GM23338 (cell line): ENCODE results near the gene CABLES2. TPM values are rescaled to one million over a fixed set of nuclear protein-coding genes. Genes with fewer than 3 reads are reported as not detected.

Experiments
- ATAC-seq: fragments of 200-7000 bp; cut with Tn5 transposase; 3 replicates; pipeline ENCODE4 v1.9.1; 2020
- DNase-seq: peaks from one replicate; pipeline ENCODE4 v3.0.0-alpha.2; 2015; ENCODE audit warnings: low spot score
- H2AFZ ChIP-seq: fragments of 200-600 bp; sonication (generic); 2 replicates; pipeline ENCODE4 v1.8.0; 2016; ENCODE audit warnings: antibody characterized with exemption, mild to moderate bottlenecking, moderate library complexity
- H3F3A ChIP-seq: fragments of 200-600 bp; sonication (generic); replicated peaks from 2 replicates; pipeline ENCODE4 v1.8.0; 2017; ENCODE audit warnings: antibody characterized with exemption, mixed run types, low read depth
- H3K27ac ChIP-seq: fragments of 200-600 bp; sonication (generic); 2 replicates; pipeline ENCODE4 v1.6.1; 2016; ENCODE audit warnings: low read depth
- H3K27me3 ChIP-seq: fragments of 200-600 bp; sonication (generic); 2 replicates; pipeline ENCODE4 v1.8.0; 2016; ENCODE audit warnings: mild to moderate bottlenecking, mixed run types, moderate library complexity; ENCODE audit not compliant: insufficient read depth
- H3K36me3 ChIP-seq: fragments of 200-600 bp; sonication (generic); 2 replicates; pipeline ENCODE4 v1.8.0; 2016; ENCODE audit warnings: mild to moderate bottlenecking; ENCODE audit not compliant: insufficient read depth
- H3K4me1 ChIP-seq: fragments of 200-600 bp; sonication (generic); 2 replicates; pipeline ENCODE4 v1.8.0; 2016; ENCODE audit warnings: mild to moderate bottlenecking, moderate library complexity; ENCODE audit not compliant: insufficient read depth
- H3K4me2 ChIP-seq: fragments of 200-600 bp; sonication (generic); 2 replicates; pipeline ENCODE4 v1.7.1; 2017; ENCODE audit warnings: mixed run types
- H3K4me3 ChIP-seq: fragments of 200-600 bp; sonication (generic); 2 replicates; pipeline ENCODE4 v1.6.1; 2016; ENCODE audit warnings: mixed run types
- H3K79me2 ChIP-seq: fragments of 200-600 bp; sonication (generic); replicated peaks from 2 replicates; pipeline ENCODE4 v1.8.0; 2017; ENCODE audit warnings: mild to moderate bottlenecking; ENCODE audit not compliant: insufficient read depth
- H3K9me2 ChIP-seq: fragments of 200-600 bp; sonication (generic); 2 replicates; pipeline ENCODE4 v1.8.0; 2017; ENCODE audit not compliant: insufficient read depth
- H4K20me1 ChIP-seq: fragments of 200-600 bp; sonication (generic); replicated peaks from 2 replicates; pipeline ENCODE4 v1.8.0; 2017; ENCODE audit warnings: mild to moderate bottlenecking; ENCODE audit not compliant: insufficient read depth
- H3K27ac Mint-ChIP-seq: 2 replicates; pipeline ENCODE4 v1.8.0; 2020; ENCODE audit warnings: inconsistent platforms, mild to moderate bottlenecking, moderate library complexity, mixed read lengths
- H3K27me3 Mint-ChIP-seq: 3 replicates; pipeline ENCODE4 v1.8.0; 2022; ENCODE audit warnings: low read depth, mild to moderate bottlenecking, moderate library complexity, mixed read lengths, inconsistent platforms; ENCODE audit not compliant: insufficient read depth, poor library complexity
- H3K36me3 Mint-ChIP-seq: 3 replicates; pipeline ENCODE4 v1.8.0; 2021; ENCODE audit warnings: low read depth, mild to moderate bottlenecking, inconsistent platforms, moderate library complexity, mixed read lengths
- H3K4me1 Mint-ChIP-seq: 3 replicates; pipeline ENCODE4 v1.8.0; 2020; ENCODE audit warnings: mild to moderate bottlenecking, inconsistent platforms, mixed read lengths
- H3K4me3 Mint-ChIP-seq: 3 replicates; pipeline ENCODE4 v1.8.0; 2021; ENCODE audit warnings: moderate library complexity, mild to moderate bottlenecking, inconsistent platforms, mixed read lengths
- H3K9me3 Mint-ChIP-seq: 3 replicates; pipeline ENCODE4 v1.8.0; 2020; ENCODE audit warnings: moderate library complexity, mild to moderate bottlenecking, inconsistent platforms, mixed read lengths
- CREB1 ChIP-seq: fragments of 250-450 bp; sonication (Bioruptor Pico); IDR thresholded peaks from 2 replicates; pipeline ENCODE4 v1.5.0; 2020; ENCODE audit warnings: low read depth, mild to moderate bottlenecking, moderate library complexity
- EZH2 ChIP-seq: fragments of 200-600 bp; sonication (generic); IDR thresholded peaks from one replicate; pipeline ENCODE4 v1.8.0; 2017; ENCODE audit warnings: antibody characterized with exemption, mild to moderate bottlenecking, low read depth; ENCODE audit not compliant: unreplicated experiment
- EZH2phosphoT487 ChIP-seq: fragments of 200-600 bp; sonication (generic); IDR thresholded peaks from one replicate; pipeline ENCODE4 v1.8.1; 2018; ENCODE audit warnings: antibody characterized with exemption; ENCODE audit not compliant: unreplicated experiment
- JUNB ChIP-seq: IDR thresholded peaks from one replicate; pipeline ENCODE4 v1.6.1; 2016; ENCODE audit warnings: antibody characterized with exemption; ENCODE audit not compliant: unreplicated experiment
- NANOG ChIP-seq: IDR thresholded peaks from 2 replicates; pipeline ENCODE4 v1.6.1; 2016; ENCODE audit warnings: antibody characterized with exemption, borderline replicate concordance
- POLR2AphosphoS5 ChIP-seq: IDR thresholded peaks from 2 replicates; pipeline ENCODE4 v1.6.1; 2016; ENCODE audit warnings: antibody characterized with exemption, low read depth
- STAT1 ChIP-seq: IDR thresholded peaks from one replicate; pipeline ENCODE4 v1.6.1; 2016; ENCODE audit warnings: antibody characterized with exemption; ENCODE audit not compliant: unreplicated experiment
- ZNF114 ChIP-seq: fragments of 250-450 bp; sonication (Bioruptor Pico); IDR thresholded peaks from 2 replicates; pipeline ENCODE4 v1.5.0; 2020; ENCODE audit warnings: mild to moderate bottlenecking, moderate library complexity
- ZNF331 ChIP-seq: fragments of 250-450 bp; sonication (Bioruptor Pico); IDR thresholded peaks from 2 replicates; pipeline ENCODE4 v1.5.0; 2020; ENCODE audit warnings: low read depth, mild to moderate bottlenecking, moderate library complexity
- polyA plus RNA-seq: library from polyadenylated mRNA; unstranded; fragments of >200 nt; fragmentation: Nextera tagmentation; extraction: Ambion mirVana; gene quantifications from 2 replicates; pipeline ENCODE4 v1.2.1, GENCODE V29; 2016
- total RNA-seq: library from RNA; depleted of rRNA; stranded (reverse); fragments of >200 nt; shearing (Covaris generic); gene quantifications from 2 replicates; pipeline ENCODE4 v1.2.3, GENCODE V29; 2014
- TF ChIP-seq, protein P1 (sequence below), 2 experiments: fragments of 200-600 bp in 1 of 2; sonication (generic) in 1 of 2; conservative IDR thresholded peaks; 2 replicates each; pipeline versions ENCODE4 v1.5.1 to v1.6.1; 2016 to 2017; ENCODE audit warnings: antibody characterized with exemption in 2 of 2, low read depth in 2 of 2, mild to moderate bottlenecking in 2 of 2, moderate library complexity in 1 of 2
- TF ChIP-seq, protein P2 (sequence below): IDR thresholded peaks from one replicate; pipeline ENCODE4 v1.6.1; 2018; ENCODE audit warnings: antibody characterized with exemption; ENCODE audit not compliant: unreplicated experiment

The CABLES2 gene
- total and polyA plus RNA-seq, 2 experiments from 2014 or later, result 4.3 to 12.7 TPM

DNA sequence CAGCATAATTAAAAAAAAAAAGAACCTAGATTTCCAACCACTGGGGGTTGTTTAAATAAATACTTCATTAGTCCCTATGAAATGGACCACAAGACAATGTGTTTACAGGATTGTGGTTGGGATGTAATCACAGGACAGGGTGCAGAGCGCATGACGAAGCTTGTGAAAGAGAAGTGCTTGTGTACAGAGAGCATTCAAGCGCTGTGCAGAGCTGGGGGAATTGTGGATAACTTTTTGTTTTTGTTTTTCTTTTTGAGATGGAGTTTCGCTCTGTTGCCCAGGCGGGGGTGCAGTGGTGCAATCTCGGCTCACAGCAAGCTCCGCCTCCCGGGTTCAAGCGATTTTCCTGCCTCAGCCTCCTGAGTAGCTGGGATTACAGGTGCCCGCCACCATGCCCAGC lies 62.3 kb downstream of the CABLES2 start:
- Histone ChIP-seq H4K20me1 (no peaks in the 10 kb centered on the region; the same call in 1 of the 2 replicates), H3K4me2 (no peak overlapping the region), H3K36me3 (peaks cover 45% of the 10 kb centered on the region), H3K4me1 (no peaks in the 10 kb centered on the region), H3K9me2 (no peaks in the 10 kb centered on the region), H3K27me3 (no peaks in the 10 kb centered on the region), H3F3A (peaks cover 22% of the 10 kb centered on the region), H3K79me2 (peaks cover 13% of the 10 kb centered on the region; the same call in 1 of the 2 replicates), H2AFZ (no peak overlapping the region), H3K4me3 (no peak overlapping the region), H3K27ac (no peak overlapping the region)
- ATAC-seq (no peak), DNase-seq (no peak)
- H3K27ac Mint-ChIP-seq, result no peak overlapping the region
- H3K9me3 Mint-ChIP-seq, result peaks cover 20% of the 10 kb centered on the region
- TF ChIP-seq, protein P1, sequence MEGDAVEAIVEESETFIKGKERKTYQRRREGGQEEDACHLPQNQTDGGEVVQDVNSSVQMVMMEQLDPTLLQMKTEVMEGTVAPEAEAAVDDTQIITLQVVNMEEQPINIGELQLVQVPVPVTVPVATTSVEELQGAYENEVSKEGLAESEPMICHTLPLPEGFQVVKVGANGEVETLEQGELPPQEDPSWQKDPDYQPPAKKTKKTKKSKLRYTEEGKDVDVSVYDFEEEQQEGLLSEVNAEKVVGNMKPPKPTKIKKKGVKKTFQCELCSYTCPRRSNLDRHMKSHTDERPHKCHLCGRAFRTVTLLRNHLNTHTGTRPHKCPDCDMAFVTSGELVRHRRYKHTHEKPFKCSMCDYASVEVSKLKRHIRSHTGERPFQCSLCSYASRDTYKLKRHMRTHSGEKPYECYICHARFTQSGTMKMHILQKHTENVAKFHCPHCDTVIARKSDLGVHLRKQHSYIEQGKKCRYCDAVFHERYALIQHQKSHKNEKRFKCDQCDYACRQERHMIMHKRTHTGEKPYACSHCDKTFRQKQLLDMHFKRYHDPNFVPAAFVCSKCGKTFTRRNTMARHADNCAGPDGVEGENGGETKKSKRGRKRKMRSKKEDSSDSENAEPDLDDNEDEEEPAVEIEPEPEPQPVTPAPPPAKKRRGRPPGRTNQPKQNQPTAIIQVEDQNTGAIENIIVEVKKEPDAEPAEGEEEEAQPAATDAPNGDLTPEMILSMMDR (conservative IDR thresholded peaks at IDR 0.05; ENCODE audit: low read depth in 2 of 2), result 0 out of 4 replicates have a peak, but pooled peaks of 1 of the 2 experiments have one; percentile 8
- no peak for TF ChIP-seq POLR2AphosphoS5
- H3K4me1 Mint-ChIP-seq, result peaks cover 5% of the 10 kb centered on the region; the same call in 2 of the 3 replicates
- H3K36me3 Mint-ChIP-seq, result peaks cover 80% of the 10 kb centered on the region
- no peak overlapping the region; the same call in 2 of the 3 replicates for H3K4me3 Mint-ChIP-seq
- peaks cover 12% of the 10 kb centered on the region for H3K27me3 Mint-ChIP-seq

DNA sequence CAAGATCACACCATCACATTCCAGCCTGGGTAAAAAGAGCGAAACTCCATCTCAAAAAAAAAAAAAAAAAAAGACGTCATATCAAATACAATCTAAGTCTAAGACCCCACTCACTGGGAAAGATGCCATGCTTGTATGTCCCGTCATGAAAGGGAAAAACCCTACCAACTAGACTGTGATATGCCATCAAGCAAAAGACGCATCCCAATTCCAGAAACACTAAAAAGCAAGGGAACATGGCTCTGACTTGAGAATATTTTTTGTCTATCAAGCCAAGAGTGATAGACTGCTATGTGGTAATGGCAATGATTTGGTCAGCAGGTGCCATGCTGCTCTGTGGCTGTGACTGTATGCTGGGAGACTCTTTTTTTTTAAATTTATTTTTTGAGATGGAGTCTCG lies 63.0 kb downstream of the CABLES2 start:
- Histone ChIP-seq H4K20me1 (no peaks in the 10 kb centered on the region; the same call in 1 of the 2 replicates), H3K27ac (no peak overlapping the region), H3K4me2 (no peak overlapping the region), H2AFZ (no peak overlapping the region), H3K36me3 (peaks cover 46% of the 10 kb centered on the region), H3K4me3 (no peak overlapping the region), H3F3A (peaks cover 22% of the 10 kb centered on the region; the same call in 1 of the 2 replicates), H3K4me1 (no peaks in the 10 kb centered on the region), H3K27me3 (no peaks in the 10 kb centered on the region), H3K79me2 (peaks cover 16% of the 10 kb centered on the region; the same call in 1 of the 2 replicates), H3K9me2 (no peaks in the 10 kb centered on the region)
- Mint-ChIP-seq H3K27me3 (peaks cover 9% of the 10 kb centered on the region), H3K27ac (no peak overlapping the region), H3K9me3 (peaks cover 14% of the 10 kb centered on the region), H3K4me1 (peaks cover 2% of the 10 kb centered on the region; the same call in 1 of the 3 replicates), H3K4me3 (no peak overlapping the region), H3K36me3 (peaks cover 79% of the 10 kb centered on the region)
- DNase-seq, result no peak
- ATAC-seq, result no peak
- TF ChIP-seq POLR2AphosphoS5, result no peak
- no peak for TF ChIP-seq CREB1 (CRISPR knock-in tag)

DNA sequence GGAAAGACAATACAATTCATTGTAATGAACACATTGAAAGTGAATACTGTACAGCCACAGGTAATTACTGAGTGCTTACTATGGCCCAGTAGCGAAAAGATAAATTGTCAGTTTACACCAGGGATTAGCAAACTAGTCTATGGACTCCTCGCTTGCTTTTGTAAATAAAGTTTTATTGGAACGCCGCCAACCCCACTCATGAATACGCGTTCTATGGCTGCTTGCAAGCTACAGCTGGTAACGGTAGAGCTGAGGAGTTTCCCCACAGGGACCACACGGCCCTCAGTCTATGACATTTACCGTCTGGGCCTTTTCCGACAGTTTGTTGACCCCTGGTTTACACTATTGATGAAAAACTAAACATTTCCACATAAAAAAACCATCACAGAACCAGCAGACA lies 64.2 kb downstream of the CABLES2 start:
- Histone ChIP-seq H3K27ac (peak overlapping the region; percentile 69; the same call in 1 of the 2 replicates), H3F3A (peaks cover 22% of the 10 kb centered on the region), H3K27me3 (no peaks in the 10 kb centered on the region), H3K4me2 (no peak overlapping the region), H3K4me3 (no peak overlapping the region), H4K20me1 (no peaks in the 10 kb centered on the region; the same call in 1 of the 2 replicates), H3K36me3 (peaks cover 39% of the 10 kb centered on the region), H3K79me2 (peaks cover 14% of the 10 kb centered on the region; the same call in 1 of the 2 replicates), H2AFZ (no peak overlapping the region), H3K4me1 (no peaks in the 10 kb centered on the region), H3K9me2 (no peaks in the 10 kb centered on the region)
- Mint-ChIP-seq H3K27me3 (peaks cover 6% of the 10 kb centered on the region), H3K4me3 (no peak overlapping the region), H3K4me1 (no peaks in the 10 kb centered on the region), H3K36me3 (peaks cover 75% of the 10 kb centered on the region), H3K27ac (no peak overlapping the region), H3K9me3 (peaks cover 2% of the 10 kb centered on the region; the same call in 2 of the 3 replicates)
- DNase-seq, result no peak
- ATAC-seq, result no peak
- TF ChIP-seq JUNB, result no peak
- TF ChIP-seq STAT1, result no peak
- TF ChIP-seq, protein P2, sequence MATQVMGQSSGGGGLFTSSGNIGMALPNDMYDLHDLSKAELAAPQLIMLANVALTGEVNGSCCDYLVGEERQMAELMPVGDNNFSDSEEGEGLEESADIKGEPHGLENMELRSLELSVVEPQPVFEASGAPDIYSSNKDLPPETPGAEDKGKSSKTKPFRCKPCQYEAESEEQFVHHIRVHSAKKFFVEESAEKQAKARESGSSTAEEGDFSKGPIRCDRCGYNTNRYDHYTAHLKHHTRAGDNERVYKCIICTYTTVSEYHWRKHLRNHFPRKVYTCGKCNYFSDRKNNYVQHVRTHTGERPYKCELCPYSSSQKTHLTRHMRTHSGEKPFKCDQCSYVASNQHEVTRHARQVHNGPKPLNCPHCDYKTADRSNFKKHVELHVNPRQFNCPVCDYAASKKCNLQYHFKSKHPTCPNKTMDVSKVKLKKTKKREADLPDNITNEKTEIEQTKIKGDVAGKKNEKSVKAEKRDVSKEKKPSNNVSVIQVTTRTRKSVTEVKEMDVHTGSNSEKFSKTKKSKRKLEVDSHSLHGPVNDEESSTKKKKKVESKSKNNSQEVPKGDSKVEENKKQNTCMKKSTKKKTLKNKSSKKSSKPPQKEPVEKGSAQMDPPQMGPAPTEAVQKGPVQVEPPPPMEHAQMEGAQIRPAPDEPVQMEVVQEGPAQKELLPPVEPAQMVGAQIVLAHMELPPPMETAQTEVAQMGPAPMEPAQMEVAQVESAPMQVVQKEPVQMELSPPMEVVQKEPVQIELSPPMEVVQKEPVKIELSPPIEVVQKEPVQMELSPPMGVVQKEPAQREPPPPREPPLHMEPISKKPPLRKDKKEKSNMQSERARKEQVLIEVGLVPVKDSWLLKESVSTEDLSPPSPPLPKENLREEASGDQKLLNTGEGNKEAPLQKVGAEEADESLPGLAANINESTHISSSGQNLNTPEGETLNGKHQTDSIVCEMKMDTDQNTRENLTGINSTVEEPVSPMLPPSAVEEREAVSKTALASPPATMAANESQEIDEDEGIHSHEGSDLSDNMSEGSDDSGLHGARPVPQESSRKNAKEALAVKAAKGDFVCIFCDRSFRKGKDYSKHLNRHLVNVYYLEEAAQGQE, result no peak
- no peak for TF ChIP-seq ZNF331
- no peak for TF ChIP-seq NANOG
- TF ChIP-seq EZH2, result no peak
- TF ChIP-seq POLR2AphosphoS5, result no peak
- no peak for TF ChIP-seq EZH2phosphoT487
- TF ChIP-seq, protein P1 (conservative IDR thresholded peaks at IDR 0.05; ENCODE audit: low read depth in 2 of 2), result no peak
- no peak for TF ChIP-seq ZNF114 (CRISPR knock-in tag)
